ENCODE results near the gene TECPR2.

The TECPR2 gene

GRCh38 chr14:102445641-102446040 lies 82.9 kb downstream of the TECPR2 start:
- no peak overlapping the region for H3K4me3 ChIP-seq (ENCODE audit: low read length)
- TF ChIP-seq, protein P1, sequence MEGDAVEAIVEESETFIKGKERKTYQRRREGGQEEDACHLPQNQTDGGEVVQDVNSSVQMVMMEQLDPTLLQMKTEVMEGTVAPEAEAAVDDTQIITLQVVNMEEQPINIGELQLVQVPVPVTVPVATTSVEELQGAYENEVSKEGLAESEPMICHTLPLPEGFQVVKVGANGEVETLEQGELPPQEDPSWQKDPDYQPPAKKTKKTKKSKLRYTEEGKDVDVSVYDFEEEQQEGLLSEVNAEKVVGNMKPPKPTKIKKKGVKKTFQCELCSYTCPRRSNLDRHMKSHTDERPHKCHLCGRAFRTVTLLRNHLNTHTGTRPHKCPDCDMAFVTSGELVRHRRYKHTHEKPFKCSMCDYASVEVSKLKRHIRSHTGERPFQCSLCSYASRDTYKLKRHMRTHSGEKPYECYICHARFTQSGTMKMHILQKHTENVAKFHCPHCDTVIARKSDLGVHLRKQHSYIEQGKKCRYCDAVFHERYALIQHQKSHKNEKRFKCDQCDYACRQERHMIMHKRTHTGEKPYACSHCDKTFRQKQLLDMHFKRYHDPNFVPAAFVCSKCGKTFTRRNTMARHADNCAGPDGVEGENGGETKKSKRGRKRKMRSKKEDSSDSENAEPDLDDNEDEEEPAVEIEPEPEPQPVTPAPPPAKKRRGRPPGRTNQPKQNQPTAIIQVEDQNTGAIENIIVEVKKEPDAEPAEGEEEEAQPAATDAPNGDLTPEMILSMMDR (IDR thresholded peaks at IDR 0.05; ENCODE audit: insufficient read depth, low read depth, low read length, missing control alignments), result no peak
- no peak for DNase-seq (ENCODE audit: low read depth)

DNA sequence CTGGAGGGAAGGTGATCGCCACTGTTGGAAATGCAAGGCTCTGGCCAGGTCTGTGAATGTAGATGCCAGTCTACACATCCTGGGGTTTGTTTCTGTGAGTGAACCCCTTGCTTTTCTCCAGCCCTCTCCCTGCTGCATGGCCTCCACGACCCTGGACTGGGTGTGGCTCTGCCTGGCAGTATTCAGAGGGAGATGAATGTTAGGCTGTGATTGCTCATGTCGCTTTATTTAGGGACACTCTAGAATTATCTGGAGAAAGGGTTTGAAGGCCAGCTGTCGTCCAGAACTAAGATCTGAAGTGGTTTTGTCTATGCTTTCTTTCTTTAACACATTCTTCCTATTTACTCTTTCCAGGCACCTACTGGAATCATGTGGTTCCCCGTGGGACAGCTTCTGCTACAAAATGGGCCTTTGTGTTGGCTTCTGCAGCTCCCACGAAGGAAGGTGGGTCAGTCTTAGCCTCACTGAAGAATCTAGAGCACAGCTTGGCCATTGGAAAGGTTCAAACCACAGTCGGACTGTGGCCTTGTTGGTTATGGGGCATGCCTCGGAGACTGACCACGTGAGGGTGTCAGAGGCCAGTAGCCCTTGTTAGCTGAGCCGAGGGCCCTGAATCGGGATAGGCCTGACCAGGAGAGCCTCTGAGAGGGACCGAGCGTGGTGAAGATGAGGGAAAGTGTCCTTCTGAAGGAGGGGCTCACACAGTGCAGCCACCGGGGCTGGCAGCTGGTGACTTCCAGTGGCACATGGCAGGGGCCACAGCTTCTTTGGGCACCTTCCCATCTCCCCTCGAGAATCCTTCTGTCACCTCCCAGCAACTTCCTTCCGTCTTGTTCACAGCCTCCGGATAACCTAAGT lies 87.7 kb downstream of the TECPR2 start:
- H3K4me3 ChIP-seq (ENCODE audit: low read length), result no peak overlapping the region
- DNase-seq (ENCODE audit: low read depth), result no peak
- TF ChIP-seq, protein P1 (IDR thresholded peaks at IDR 0.05; ENCODE audit: insufficient read depth, low read depth, low read length, missing control alignments), result no peak

DNA sequence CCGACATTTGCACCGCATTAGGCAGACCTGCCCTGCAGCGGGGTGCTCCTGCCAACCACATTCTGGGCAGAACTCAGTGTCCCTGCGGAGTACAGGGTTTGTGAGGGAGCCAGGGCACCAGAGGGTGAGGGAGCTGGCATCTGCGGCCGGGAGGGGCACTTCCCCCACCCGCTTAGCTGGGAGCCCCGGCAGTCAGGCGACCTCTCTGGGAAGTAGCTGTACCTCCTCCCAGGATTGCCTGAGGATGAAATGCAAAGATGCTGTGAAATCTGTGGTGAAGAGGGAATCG lies 88.3 kb downstream of the TECPR2 start:
- DNase-seq (ENCODE audit: low read depth), result no peak
- no peak overlapping the region for H3K4me3 ChIP-seq (ENCODE audit: low read length)
- TF ChIP-seq, protein P1 (IDR thresholded peaks at IDR 0.05; ENCODE audit: insufficient read depth, low read depth, low read length, missing control alignments), result no peak

- H3K4me3 ChIP-seq (ENCODE audit: low read length), result no peak overlapping the region
- no peak for DNase-seq (ENCODE audit: low read depth)
- TF ChIP-seq, protein P1 (IDR thresholded peaks at IDR 0.05; ENCODE audit: insufficient read depth, low read depth, low read length, missing control alignments), result no peak
These were observed 89.6 kb downstream of the TECPR2 start for GRCh38 chr14:102452302-102452701.

DNA sequence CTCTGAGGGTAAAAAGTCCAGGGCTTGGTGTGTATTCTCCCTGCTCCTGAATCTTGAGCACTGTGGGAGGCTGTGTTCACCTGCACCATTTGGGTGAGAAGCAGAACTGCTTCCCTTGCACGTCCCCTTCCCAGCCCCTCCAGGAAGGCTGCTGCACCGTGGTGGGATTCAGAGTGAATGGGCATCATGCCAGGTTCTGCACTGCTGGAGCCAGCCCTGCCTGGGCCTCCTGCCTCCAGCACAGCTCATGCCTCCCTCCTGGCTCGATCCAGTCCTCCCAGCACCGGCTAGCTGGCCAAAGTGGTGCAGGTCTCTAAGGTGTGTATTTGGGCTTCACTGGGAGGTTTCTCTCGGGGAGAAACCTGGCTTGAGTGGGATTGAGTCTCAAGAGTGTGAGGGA lies 92.0 kb downstream of the TECPR2 start:
- TF ChIP-seq, protein P1 (IDR thresholded peaks at IDR 0.05; ENCODE audit: insufficient read depth, low read depth, low read length, missing control alignments), result no peak
- no peak for DNase-seq (ENCODE audit: low read depth)
- H3K4me3 ChIP-seq (ENCODE audit: low read length), result no peak overlapping the region

DNA sequence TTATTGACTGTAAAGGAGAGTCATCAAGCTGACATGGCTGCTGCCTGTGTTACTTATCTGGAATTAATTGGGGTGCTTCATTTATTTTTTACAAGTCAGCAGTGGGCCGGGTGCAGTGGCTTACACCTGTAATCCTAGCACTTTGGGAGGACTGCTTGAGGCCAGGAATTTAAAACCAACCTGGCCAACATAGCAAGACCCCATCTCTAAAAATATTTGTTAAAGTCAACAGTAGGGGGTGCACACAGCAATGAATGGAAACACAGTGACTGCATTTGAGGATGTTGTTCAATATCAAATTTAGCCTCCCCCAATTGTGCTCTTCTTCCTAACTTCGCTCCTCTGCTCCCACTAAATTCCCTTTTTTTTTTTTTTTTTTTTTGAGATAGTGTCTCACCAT lies 94.8 kb downstream of the TECPR2 start:
- TF ChIP-seq, protein P1 (IDR thresholded peaks at IDR 0.05; ENCODE audit: insufficient read depth, low read depth, low read length, missing control alignments), result no peak
- no peak overlapping the region for H3K4me3 ChIP-seq (ENCODE audit: low read length)
- DNase-seq (ENCODE audit: low read depth), result no peak
